ENCODE results near the gene MYL4.
"Not testable (repeated sequence)": the region's sequence is repeated elsewhere in the genome, so short reads cannot be mapped to it uniquely, and the experiment has no call there.

MYL4 gene

GRCh38 chr17:47193931-47194511 is 15.1 kb upstream of the MYL4 start:
- no peak for DNase-seq

- no peak for DNase-seq
Observed at GRCh38 chr17:47197821-47198220, 11.3 kb upstream of the MYL4 start.

GRCh38 chr17:47199627-47200324 is 9.4 kb upstream of the MYL4 start:
- DNase-seq = no peak

- DNase-seq = no peak
Observed at GRCh38 chr17:47200325-47200664, 8.9 kb upstream of the MYL4 start.

- DNase-seq = no peak
Observed at GRCh38 chr17:47201166-47201565, 8.0 kb upstream of the MYL4 start.

GRCh38 chr17:47203984-47204721 is 5.0 kb upstream of the MYL4 start:
- DNase-seq = peak; percentile 34 to 61

GRCh38 chr17:47204722-47205418 is 4.3 kb upstream of the MYL4 start:
- peak; percentile 54 to 56 for DNase-seq

GRCh38 chr17:47205419-47205963 is 3.7 kb upstream of the MYL4 start:
- DNase-seq = peak; percentile 77 to 81

GRCh38 chr17:47207143-47208067 is 1.7 kb upstream of the MYL4 start:
- no peak for DNase-seq

- no peak for DNase-seq
Observed at GRCh38 chr17:47209499-47209898, 351 bp downstream of the MYL4 start.

- DNase-seq = no peak
Observed at GRCh38 chr17:47210105-47210504, 957 bp downstream of the MYL4 start.

- no peak for DNase-seq
Observed at GRCh38 chr17:47210779-47211178, 1.6 kb downstream of the MYL4 start.

- no peak for DNase-seq
Observed at GRCh38 chr17:47212458-47212857, 3.3 kb downstream of the MYL4 start.

- DNase-seq = no peak
Observed at GRCh38 chr17:47213540-47213939, 4.4 kb downstream of the MYL4 start.

GRCh38 chr17:47214931-47215330 is 5.8 kb downstream of the MYL4 start:
- no peak for DNase-seq

GRCh38 chr17:47216821-47217220 is 7.7 kb downstream of the MYL4 start:
- not testable (repeated sequence) for DNase-seq

GRCh38 chr17:47217279-47217678 is 8.1 kb downstream of the MYL4 start:
- DNase-seq = peak in 1 of 2 donors; percentile 64

GRCh38 chr17:47218896-47219430 is 9.8 kb downstream of the MYL4 start:
- no peak for DNase-seq

- no peak for DNase-seq
Observed at GRCh38 chr17:47219621-47220475, 10.7 kb downstream of the MYL4 start.

- DNase-seq = peak in 1 of 2 donors; percentile 42
Observed at GRCh38 chr17:47220531-47220999, 11.4 kb downstream of the MYL4 start.

- no peak for DNase-seq
Observed at GRCh38 chr17:47221154-47221553, 12.0 kb downstream of the MYL4 start.
